Skeletal muscle tissue (tissue), 2 donors: ENCODE results near the gene DEFB119. TPM values are rescaled to one million over a fixed set of nuclear protein-coding genes. Genes with fewer than 3 reads are reported as not detected.

ENCODE experiments used
- small RNA-seq: library from RNA; depleted of rRNA; stranded (forward); fragments of <200 nt; gene quantifications from one replicate; pipeline ENCODE3, GENCODE V24; 2014
- total RNA-seq: library from RNA; depleted of rRNA; stranded (reverse); fragments of >200 nt; gene quantifications from one replicate; pipeline ENCODE4 v1.2.3, GENCODE V29; 2014

Gene DEFB119
- total RNA-seq, 1 donor from 2014 or later = not detected

Small RNAs within 50 kb of the gene (small RNA-seq; reads per million reads assigned to genes)
- gene DEFB117 (not detected), gene RF00561 (not detected), gene RNA5SP480 (not detected)

Other genes starting within 250 kb of the DEFB119 start
- gene DEFB115, start 132.9 kb downstream of the DEFB119 start, total RNA-seq = not detected
- gene DEFB116, start 82.0 kb downstream of the DEFB119 start, total RNA-seq = not detected
- gene DEFB118, start 22.0 kb downstream of the DEFB119 start, total RNA-seq = not detected
- not detected for gene DEFB121, start 15.6 kb upstream of the DEFB119 start, total RNA-seq
- gene DEFB123, start 50.0 kb upstream of the DEFB119 start, total RNA-seq = not detected
- not detected for gene DEFB124, start 84.5 kb upstream of the DEFB119 start, total RNA-seq
- 4.7 TPM for gene REM1, start 84.7 kb upstream of the DEFB119 start, total RNA-seq
- gene HM13, start 123.9 kb upstream of the DEFB119 start, total RNA-seq = 30.8 TPM
- gene ID1, start 214.7 kb upstream of the DEFB119 start, total RNA-seq = 136 TPM
- gene COX4I2, start 247.3 kb upstream of the DEFB119 start, total RNA-seq = 16.2 TPM